GM21423 (cell line): Measurements from ENCODE around the gene SLAMF7.
A peak's percentile ranks its signal among the peaks of the same experiment; 100 is the strongest.

Source experiments
- ATAC-seq: cut with Tn5 transposase; IDR thresholded peaks from one replicate; pipeline ENCODE4 v1.9.1; 2021; ENCODE audit warnings: mild to moderate bottlenecking, moderate library complexity; ENCODE audit not compliant: unreplicated experiment

SLAMF7 gene

DNA sequence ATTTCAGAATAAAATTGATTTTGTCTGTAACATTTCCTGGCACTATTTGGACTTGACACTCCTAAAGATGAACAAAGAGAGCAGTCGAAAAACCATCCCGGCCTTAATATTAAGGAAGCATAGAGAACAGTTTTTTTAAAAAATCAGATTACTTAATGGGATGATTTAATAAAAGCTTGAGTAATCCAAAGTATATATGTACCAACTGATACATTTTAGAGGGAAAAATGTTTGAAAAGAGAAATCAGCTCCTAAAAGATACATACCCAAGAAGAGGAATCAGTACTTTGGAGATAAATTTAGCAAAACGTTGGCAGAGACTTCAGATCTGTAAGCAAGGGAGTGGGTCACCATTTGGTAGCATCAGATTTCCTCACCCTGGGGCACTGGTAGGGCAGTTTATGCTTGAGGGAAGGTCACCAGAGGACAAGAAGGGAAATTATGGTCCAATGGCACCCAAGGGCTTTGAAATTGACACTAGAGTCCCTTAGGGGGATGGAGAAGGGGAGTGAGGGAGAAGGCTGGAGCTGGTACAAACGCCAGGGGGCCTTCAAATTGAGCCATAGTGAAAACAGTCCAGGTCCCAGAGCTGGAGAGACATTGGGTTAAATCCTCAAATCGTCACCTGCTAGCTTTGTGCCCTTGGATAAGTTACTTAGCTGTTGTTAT, 5.9 kb downstream of the SLAMF7 start:
- no peak for ATAC-seq

DNA sequence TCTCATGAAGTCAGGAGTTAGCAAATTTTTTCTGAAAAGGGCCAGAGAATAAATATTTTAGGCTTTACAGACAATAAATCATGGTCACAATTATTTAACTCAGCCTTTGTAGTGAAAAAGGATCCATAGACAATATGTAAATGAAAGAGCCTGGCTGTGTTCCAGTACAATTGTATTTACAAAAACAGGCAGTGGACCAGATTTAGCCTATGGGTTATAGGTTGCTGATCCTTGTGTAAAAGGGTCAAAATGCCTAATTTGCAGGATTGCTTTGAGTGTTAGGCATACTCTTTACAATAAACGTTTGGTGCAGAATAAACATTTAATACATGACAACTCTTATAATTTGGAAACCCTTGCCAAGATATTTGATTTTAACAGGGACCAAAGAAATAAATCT, 6.5 kb downstream of the SLAMF7 start:
- ATAC-seq, result no peak

DNA sequence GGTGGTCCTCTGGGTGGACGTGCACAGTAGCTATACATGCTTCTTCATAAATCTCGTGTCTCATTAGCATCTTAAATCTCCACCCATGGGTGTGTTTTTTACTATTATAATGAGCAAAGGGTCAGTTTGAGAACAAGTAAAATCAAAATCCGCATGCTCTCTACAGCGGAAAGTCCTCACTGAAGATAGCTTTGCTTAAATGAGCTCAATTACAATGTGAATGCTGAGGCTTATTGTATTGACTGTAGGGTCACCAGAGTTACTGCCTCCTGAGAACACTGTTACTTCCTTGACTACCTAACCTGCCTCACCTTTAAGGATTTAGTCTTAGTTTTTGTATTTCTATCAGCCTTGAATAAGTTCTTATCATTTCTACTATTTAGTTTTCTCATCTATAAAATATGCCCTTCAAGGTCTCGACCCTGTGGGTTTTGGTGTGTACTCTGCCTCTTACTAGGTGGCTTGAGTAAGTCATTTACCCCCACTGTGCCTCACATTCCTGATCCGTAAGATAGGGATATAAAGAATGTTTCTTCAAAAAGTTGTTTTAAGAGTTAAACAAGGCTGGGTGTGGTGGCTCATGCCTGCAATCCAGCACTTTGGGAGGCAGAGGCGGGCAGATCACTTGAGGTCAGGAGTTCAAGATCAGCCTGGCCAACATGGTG, 7.9 kb downstream of the SLAMF7 start:
- ATAC-seq, result no peak

DNA sequence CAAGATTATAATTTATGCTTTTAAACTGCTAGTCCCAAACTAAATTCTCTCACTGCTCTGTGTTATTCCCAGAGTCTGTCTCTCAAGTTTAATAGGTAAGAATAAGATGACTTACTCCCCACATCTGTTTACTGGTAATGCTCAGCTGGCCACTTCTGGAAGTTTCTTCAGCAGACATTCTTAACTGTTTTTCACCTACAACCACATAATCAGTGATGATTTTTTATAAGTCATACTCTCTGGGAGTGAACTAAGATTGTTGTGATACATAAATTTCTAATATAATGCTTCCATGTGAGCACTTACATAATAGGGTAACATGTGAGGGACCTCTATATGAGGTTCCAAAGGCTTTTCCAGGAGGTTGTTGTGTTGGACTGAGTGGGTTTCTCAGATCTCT, 8.7 kb downstream of the SLAMF7 start:
- ATAC-seq, result no peak

DNA sequence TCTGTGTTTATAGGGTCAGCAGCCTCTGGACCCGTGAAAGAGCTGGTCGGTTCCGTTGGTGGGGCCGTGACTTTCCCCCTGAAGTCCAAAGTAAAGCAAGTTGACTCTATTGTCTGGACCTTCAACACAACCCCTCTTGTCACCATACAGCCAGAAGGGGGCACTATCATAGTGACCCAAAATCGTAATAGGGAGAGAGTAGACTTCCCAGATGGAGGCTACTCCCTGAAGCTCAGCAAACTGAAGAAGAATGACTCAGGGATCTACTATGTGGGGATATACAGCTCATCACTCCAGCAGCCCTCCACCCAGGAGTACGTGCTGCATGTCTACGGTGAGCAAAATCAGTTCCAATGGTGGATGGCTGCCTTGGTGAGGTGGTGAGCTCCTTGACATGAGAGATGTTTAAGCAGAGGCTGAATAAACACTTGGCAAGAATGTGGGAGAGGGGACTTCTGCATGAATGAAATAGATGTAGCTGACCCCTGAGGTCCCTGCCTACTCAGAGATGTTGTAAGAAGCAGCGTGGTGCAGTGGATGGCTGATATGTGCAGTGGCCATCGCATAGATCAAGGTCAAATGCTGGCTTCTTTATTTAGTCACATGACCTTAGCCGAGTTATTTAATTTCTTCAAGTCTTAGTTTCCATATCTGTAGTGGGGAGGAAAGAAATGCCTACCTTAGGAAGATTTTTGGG, 9.3 kb downstream of the SLAMF7 start:
- ATAC-seq, result no peak

DNA sequence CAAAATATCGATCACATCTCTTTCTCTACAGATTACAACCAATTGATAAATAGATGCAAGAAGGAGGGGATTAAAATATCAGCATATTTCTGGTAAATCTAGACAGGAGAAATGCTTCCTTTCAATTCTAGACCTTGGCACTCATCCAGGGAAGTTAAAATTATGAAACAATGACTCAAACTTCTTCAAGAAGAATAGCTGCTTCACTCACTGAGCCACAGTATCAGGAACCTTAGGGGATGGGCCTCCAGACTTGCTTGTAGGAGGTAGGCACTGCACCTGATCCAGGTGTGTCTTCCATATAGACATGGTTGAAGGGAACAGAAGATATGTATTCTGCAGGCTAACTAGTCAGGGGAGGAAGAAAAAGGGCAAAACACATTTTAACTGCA, 9.8 kb downstream of the SLAMF7 start:
- ATAC-seq, result no peak

DNA sequence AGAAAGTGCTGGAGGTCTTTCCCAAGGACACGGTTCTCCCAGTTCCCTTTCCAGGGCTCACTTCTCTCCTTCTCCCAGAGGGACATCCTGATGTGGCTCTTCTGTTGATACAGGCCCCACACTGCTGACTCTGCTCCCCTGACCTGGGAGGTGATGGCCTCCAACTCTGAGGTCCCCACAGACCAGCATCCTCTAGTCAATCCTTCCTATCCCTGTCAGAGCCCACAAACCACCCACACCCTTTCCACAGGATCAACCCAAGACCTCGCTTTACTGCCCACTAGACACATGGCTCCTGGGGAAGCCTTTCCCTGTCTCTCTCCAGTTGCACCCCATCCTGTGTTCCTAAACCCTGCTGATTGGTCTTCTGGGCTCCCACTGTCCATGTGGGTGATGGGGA, 11.6 kb downstream of the SLAMF7 start:
- no peak for ATAC-seq

DNA sequence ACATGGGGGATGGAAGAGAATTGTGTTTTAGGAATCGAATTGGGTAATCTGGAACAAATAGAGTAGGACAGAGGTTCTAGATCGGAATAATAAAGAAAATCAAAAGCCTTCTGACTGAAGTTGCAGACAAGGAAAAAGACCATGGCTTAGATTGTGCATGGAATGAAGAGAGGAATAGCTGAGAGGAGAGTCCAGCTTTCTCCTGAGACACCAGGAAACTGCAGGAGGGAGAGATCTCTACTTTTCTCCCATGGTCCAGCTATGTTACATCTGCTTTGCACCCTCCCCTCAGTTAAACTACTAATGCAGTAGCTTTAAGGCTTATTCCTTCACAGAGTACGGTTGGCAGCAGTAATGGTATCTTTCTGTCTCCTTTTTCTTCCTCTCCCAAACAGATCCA, 13.4 kb downstream of the SLAMF7 start:
- no peak for ATAC-seq

DNA sequence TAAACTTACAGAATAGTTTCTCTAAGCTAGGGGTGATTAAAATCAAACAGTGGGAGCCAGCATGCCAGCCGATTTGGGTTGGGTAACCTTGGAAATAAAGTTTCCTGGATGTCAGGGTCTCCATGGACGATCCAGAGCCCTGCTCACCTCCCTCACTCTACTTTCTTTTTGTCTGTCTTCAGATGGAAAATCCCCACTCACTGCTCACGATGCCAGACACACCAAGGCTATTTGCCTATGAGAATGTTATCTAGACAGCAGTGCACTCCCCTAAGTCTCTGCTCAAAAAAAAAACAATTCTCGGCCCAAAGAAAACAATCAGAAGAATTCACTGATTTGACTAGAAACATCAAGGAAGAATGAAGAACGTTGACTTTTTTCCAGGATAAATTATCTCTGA, 13.9 kb downstream of the SLAMF7 start:
- no peak for ATAC-seq

DNA sequence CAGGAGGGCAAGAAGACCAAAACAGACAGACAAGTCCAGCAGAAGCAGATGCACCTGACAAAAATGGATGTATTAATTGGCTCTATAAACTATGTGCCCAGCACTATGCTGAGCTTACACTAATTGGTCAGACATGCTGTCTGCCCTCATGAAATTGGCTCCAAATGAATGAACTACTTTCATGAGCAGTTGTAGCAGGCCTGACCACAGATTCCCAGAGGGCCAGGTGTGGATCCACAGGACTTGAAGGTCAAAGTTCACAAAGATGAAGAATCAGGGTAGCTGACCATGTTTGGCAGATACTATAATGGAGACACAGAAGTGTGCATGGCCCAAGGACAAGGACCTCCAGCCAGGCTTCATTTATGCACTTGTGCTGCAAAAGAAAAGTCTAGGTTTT, 14.5 kb downstream of the SLAMF7 start:
- ATAC-seq, result no peak

DNA sequence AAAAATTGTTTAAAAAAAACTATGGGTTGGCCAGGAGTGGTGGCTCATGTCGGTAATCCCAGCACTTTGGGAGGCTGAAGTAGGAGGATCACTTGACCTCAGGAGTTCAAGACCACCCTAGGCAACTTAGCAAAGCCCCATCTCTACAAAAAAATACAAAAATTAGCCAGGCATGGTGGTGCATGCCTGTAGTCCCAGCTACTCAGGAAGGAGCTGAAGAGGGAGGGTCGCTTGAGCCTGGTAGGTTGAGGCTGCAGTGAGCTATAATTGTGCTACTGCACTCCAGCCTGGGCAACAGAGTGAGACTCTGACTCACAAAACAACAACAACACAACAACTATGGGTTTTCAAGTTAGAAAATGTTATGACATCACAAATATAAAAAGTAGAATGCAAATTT, 16.4 kb downstream of the SLAMF7 start:
- ATAC-seq, result no peak

DNA sequence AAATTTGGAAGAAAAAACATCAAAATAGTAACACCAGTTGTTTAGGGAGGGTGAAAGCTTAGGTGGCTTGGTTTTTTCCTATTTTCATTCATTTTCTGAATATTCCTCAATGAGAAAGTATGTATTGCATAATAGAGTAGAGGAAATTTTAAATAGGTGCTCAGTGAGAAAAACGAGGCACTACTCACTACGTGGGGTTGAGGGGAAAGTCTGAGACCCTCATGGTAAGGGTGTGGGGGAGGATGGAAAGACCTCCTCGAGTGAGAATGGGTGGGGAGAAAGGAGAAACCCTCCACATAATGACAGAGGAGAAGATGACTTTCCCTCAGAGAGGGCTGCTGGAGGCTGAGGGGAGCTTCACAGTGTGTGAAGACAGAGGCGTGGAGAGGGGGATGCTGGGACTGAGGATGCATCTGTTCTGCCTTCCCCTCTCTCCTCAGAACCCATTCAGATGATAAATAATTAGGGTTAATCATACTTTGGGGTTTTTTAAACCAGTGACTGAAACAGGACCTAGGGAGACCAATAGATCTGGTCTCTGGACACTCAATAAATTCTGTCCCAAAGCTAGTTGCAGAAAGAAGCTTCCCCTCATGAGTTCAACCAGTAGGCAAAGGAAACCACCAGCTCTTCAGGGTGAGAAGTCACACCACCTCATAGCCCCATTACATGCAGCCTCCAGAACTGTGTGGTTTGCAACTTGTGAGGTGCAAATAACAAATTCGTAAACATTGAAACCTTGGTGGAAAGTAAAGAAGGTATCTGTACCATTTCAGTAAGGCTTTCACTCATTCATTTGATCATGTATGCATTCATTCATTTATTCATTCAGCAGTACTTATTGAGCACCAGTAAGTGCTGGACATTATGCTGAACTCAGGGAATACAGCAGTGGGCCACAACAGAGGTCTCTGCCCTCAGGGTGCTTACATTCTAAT, 17.1 kb downstream of the SLAMF7 start:
- no peak for ATAC-seq

DNA sequence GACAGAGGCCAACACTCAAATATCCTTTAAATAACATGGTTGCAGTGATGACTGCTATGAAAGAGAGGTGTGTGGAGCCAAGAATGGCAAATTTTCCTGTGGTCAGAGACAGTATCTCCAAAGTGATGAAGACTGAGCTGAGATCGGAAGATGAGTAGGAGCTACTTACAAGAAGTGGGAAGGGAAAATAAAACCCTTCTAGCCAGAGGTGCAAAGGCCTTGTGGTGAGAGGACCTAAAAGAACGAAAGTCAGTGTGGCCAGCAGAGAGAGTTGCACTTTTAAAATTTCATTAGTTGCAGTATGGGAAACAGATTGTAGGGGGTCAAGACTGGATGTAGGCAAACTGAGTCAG, 17.8 kb downstream of the SLAMF7 start:
- no peak for ATAC-seq

DNA sequence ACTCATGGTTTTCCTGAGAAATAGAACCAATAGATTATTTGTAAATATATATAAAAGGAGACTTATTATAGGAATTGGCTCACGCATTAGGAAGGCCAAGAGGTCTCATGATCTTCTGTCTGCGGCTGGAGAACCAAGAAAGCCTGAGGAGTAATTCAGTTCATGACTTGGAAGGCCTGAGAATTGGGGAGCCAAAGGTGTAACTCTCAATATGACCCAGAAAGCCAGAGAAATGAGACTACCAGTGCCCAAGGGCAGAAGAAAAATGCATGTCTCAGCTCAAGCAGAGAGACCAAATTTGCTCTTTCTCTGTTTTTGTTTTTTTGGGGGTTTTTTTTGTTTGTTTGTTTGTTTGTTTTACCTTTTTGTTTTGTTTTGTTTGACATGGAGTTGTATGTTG, 19.5 kb downstream of the SLAMF7 start:
- ATAC-seq, result no peak

DNA sequence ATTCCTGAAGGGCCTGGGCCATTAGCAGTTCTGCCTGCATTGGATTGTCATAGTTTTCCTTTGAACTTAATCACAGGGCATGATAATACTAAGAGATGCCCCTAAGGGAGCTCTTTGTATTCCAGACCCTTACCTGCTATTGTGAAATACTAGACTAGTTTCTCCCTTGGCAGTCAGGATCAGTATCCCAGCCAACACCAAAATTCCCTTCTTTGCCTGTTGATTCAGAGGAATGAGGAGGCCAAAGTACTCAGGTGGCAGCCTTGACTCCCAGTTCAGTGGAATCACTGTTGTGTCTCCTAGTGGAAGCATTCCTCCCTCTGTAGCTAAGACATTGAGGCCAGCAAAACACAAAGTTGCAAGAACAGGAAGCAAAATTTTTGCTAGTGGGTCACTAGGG, 20.7 kb downstream of the SLAMF7 start:
- ATAC-seq, result no peak

DNA sequence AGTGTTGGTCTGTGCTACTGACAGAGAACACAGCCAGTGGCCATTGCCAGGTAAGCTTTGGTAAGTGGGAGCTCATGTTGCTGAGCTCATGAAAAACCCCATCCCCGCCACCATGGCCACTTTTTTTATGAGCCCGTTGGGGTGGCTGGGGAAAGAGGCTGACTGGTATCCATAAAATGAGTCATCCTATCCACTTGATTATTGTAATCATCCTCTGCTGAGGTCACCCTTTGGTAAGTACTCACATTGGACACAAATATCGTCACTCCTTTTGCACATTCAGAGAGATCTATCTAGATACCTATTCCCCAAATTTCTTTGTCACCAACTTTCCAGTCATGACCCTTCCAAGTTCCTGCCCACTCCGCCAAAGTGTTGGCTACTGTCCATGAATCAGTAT, 22.0 kb downstream of the SLAMF7 start:
- ATAC-seq, result no peak

DNA sequence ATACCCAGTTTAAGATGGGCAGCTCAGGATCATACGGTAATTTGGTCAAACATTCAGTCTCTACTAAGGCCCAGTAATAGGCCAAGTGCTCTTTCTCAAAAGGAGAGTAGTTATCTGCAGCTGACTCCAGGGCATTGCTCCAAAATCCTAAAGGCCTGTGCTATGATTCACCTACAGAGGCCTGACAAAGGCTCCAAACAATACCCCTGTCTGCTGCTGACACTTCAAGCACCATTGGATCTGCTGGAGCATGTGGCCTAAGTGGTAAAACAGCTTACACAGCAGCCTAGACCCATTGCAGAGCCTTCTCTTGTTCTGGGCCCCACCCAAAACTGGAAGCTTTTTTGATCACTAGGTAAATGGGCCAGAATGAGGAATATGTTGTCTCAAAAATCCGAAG, 22.8 kb downstream of the SLAMF7 start:
- ATAC-seq, result no peak

DNA sequence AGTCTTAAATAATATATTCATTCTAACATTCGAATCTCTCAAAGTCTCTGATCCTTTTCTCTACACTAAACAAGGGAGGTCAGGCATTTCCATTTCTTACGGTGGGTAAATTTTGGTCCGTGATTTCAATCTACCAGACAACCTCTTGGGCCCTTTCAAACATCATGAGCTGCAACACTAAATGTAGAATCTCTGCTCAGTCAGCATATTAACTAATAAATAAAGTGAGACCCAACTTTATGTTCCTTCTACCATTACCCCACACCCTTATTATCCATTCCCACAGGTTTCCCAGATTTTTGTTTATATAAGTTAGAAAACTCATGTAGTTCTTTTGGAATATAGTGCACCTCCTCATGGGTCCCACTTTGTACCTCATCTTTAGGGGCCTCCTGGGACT, 24.9 kb downstream of the SLAMF7 start:
- no peak for ATAC-seq

DNA sequence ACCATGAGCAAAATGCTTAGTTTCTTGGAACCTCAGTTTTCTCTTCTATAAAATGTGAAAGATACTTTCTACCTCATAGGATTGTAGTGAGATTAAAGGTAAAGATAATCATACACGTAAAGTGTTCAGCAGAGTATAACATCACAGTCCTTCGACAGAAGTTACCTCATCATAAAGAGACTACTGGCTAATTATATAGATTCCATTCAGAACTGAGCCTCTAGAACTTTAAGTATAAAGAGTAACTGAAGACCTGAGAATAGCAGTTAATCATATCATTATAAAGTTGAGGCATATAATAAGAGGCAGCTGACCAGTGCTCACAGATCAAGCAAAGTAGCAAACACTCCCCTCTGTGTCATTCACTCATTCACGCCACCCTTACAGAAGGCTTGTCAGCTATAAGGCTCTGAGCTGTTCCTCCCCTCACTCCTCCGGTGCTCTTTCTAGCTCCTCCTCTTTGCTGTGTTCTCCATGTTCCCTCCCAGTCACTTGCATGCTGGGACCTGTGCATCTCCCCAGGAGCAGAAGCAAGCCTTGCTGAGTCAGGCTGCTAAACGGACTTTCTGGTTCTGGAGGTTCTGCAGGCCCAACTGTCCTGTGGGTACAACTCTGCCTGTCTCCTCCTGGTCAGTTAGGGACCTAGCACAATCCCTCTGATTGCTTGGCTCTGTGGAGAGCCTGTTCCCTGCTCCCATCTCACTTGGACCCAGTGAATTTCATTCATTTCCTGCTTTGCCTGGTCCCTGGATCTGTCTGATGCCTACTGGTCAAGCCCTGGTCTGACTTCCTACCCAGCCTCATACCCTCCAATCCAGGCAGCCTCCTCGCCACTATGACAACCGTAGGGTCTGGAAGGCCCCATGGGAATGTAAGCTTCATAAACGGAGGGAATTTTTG, 28.6 kb downstream of the SLAMF7 start:
- peak; percentile 32 for ATAC-seq

DNA sequence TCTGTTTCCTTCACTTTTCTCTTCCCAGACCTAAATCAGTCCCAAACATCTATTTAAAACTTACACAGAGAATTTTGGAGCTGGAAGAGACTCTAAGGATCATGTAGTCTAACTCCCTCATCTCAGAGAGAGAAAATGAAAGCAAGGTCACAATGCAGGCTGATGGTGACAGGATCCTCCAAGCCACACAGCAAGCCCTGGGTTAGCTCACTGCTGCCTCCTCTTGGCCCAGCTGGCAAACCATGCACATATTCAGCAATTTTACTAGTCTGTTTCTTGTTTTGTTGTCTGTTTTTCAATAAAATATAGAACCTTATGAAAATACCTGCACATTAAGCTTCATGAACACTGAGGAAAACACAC, 29.2 kb downstream of the SLAMF7 start:
- peak; percentile 73 for ATAC-seq
